SK-N-DZ (cell line): ENCODE measurements around the gene AARSD1. TPM values are rescaled to one million over a fixed set of nuclear protein-coding genes. Genes with fewer than 3 reads are reported as not detected.
"Not testable (repeated sequence)": the region's sequence is repeated elsewhere in the genome, so short reads cannot be mapped to it uniquely, and the experiment has no call there.

ENCODE experiments used
- DNase-seq: peaks from one replicate; pipeline ENCODE4 v3.0.0-alpha.2; 2015; ENCODE audit warnings: low spot score
- polyA plus RNA-seq, 2 experiments: library from polyadenylated mRNA; depleted of rRNA; stranded (reverse); fragments of >200 nt; gene quantifications; 2 replicates each; pipeline ENCODE4 v1.2.3, GENCODE V29; 2014

Gene AARSD1
- 63.7 and 73.7 TPM in 2 replicates for polyA plus RNA-seq (2014; cell fraction: cytosol; rRNA removed)
- 72.6 and 80.7 TPM in 2 replicates for polyA plus RNA-seq (2014; cell fraction: nucleus; rRNA removed)

GRCh38 chr17:42964161-42964932 is at the start of gene AARSD1:
AARSD1 (minus strand) TSS chr17:42964454; CDS start chr17:42964440, 14 bp downstream.
- peak; percentile 94 for DNase-seq

GRCh38 chr17:43013296-43013695 is 49.0 kb upstream of the AARSD1 start:
- no peak for DNase-seq

GRCh38 chr17:43011728-43012472 is 47.6 kb upstream of the AARSD1 start:
- DNase-seq, result no peak

- DNase-seq, result no peak
Observed at GRCh38 chr17:43010667-43011308, 46.5 kb upstream of the AARSD1 start.

- DNase-seq, result no peak
Observed at GRCh38 chr17:43006639-43007551, 42.6 kb upstream of the AARSD1 start, which contains the start of gene IFI35. IFI35 (plus strand) TSS chr17:43006784; CDS start chr17:43006948, 164 bp downstream.

GRCh38 chr17:43003542-43004172 is 39.4 kb upstream of the AARSD1 start:
- DNase-seq, result no peak

GRCh38 chr17:43000894-43001293 is 36.6 kb upstream of the AARSD1 start:
- DNase-seq, result not testable (repeated sequence)

- DNase-seq, result no peak
Observed at GRCh38 chr17:42999003-42999525, 34.8 kb upstream of the AARSD1 start.

GRCh38 chr17:42997984-42998938 is 34.0 kb upstream of the AARSD1 start, which contains the start of gene RPL27:
RPL27 (plus strand) TSS chr17:42998419; CDS start chr17:42998751, 332 bp downstream.
- peak; percentile 100 for DNase-seq

GRCh38 chr17:42997390-42997983 is 33.2 kb upstream of the AARSD1 start:
- DNase-seq, result no peak

GRCh38 chr17:42993913-42994312 is 29.7 kb upstream of the AARSD1 start:
- DNase-seq, result not testable (repeated sequence)

GRCh38 chr17:42992872-42993271 is 28.6 kb upstream of the AARSD1 start:
- no peak for DNase-seq

- DNase-seq, result no peak
Observed at GRCh38 chr17:42991471-42991870, 27.2 kb upstream of the AARSD1 start.

GRCh38 chr17:42989726-42990652 is 25.7 kb upstream of the AARSD1 start:
- no peak for DNase-seq

- DNase-seq, result no peak
Observed at GRCh38 chr17:42989141-42989540, 24.9 kb upstream of the AARSD1 start.

- DNase-seq, result no peak
Observed at GRCh38 chr17:42985225-42985624, 21.0 kb upstream of the AARSD1 start.

GRCh38 chr17:42982266-42982665 is 18.0 kb upstream of the AARSD1 start:
- DNase-seq, result no peak
